ENCODE measurements around the gene DENND4C.

DNA sequence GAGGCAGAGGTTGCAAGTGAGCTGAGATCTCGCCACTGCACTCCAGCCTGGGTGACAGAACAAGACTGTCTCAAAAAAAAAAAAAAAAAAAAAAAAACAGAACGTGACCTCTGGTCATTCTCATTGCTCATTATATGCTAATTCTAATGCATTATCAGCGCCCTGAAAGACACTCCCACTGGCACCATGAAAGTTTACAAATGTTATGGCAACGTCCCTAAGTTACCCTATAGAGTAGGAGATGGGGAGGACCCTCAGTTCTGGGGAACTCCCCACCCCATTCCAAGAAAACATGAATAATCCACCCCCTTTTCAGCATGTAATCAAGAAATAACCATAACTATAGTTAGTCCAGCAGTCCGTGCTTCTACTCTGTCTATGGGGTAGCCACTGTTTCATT is 48.9 kb upstream of the DENND4C start:
- TF ChIP-seq, protein P1, sequence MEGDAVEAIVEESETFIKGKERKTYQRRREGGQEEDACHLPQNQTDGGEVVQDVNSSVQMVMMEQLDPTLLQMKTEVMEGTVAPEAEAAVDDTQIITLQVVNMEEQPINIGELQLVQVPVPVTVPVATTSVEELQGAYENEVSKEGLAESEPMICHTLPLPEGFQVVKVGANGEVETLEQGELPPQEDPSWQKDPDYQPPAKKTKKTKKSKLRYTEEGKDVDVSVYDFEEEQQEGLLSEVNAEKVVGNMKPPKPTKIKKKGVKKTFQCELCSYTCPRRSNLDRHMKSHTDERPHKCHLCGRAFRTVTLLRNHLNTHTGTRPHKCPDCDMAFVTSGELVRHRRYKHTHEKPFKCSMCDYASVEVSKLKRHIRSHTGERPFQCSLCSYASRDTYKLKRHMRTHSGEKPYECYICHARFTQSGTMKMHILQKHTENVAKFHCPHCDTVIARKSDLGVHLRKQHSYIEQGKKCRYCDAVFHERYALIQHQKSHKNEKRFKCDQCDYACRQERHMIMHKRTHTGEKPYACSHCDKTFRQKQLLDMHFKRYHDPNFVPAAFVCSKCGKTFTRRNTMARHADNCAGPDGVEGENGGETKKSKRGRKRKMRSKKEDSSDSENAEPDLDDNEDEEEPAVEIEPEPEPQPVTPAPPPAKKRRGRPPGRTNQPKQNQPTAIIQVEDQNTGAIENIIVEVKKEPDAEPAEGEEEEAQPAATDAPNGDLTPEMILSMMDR (IDR thresholded peaks at IDR 0.05) = no peak
- no peak for TF ChIP-seq POLR2A (IDR thresholded peaks at IDR 0.05)

Measured in body of pancreas (tissue), 4 donors.